Measurements from ENCODE around the gene KIAA1671. TPM values are rescaled to one million over a fixed set of nuclear protein-coding genes. Genes with fewer than 3 reads are reported as not detected.

The KIAA1671 gene
- total and polyA plus RNA-seq, 2 of the 4 experiments (the other 2 are of a cell fraction) = 0.02 TPM; not detected in 1

DNA sequence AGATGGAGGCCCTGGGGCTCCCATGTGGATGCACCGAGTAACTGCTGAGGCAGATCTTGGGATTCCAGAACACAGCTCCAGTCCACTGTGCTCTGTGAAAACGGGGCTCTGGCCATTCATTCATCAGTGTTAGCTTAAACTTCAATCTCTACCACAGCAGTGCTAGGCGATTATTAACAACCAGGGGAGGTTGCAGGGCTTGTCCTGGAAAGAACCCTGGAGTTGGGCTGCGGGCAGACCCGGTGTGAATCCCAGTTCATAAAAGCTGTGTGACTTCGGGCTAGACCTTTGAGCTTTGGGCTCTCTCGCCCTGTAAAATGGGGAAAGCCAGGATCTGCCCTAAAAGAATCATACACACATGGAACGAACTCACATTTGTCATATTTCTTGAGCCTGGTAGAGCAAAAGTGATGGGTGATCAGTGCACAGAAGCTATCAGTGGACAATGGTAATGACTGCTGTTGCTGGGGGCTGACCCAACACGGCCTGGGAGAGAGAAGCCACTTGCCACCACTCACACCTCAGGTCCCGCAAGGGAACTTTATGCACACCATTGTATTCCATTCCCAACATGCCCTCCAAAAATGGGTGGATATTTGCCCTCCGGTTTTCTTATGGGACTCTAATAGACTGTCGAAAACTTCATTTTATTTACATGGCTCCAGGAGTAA lies 231.6 kb downstream of the KIAA1671 start:
- Histone ChIP-seq H3K18ac (ENCODE audit: low read depth, low read length) (no peak overlapping the region), H4K20me1 (ENCODE audit: insufficient read depth, low read length) (no peaks in the 10 kb centered on the region), H2BK20ac (ENCODE audit: low read depth, low read length) (no peak overlapping the region), H3K23ac (ENCODE audit: low read depth, low read length) (no peak overlapping the region), H2BK120ac (ENCODE audit: low read depth, low read length) (no peak overlapping the region), H3K9ac (ENCODE audit: low read depth, low read length) (no peak overlapping the region), H3K4me2 (ENCODE audit: low read depth, low read length) (no peak overlapping the region), H3K56ac (ENCODE audit: extremely low read depth, insufficient read depth, low read length) (no peak overlapping the region), H3K14ac (replicated peaks; ENCODE audit: low read depth, low read length) (no peak overlapping the region), H2BK5ac (ENCODE audit: low read depth, low read length, poor library complexity, severe bottlenecking) (no peak overlapping the region), H3K4me3 (ENCODE audit: insufficient read depth, low read depth, low read length) (no peak overlapping the region), H3K4me1 (ENCODE audit: control insufficient read depth, insufficient read depth, low read length) (no peaks in the 10 kb centered on the region), H2AK9ac (replicated peaks; ENCODE audit: low read depth, low read length, poor library complexity) (no peak overlapping the region), H3K9me1 (ENCODE audit: insufficient read depth, low read length) (no peaks in the 10 kb centered on the region), H2BK15ac (ENCODE audit: low read depth, low read length) (no peak overlapping the region), H3K9me3 (ENCODE audit: control insufficient read depth, insufficient read depth, low read length) (peaks cover 6% of the 10 kb centered on the region), H3K27me3 (ENCODE audit: control insufficient read depth, insufficient read depth, low read length) (peaks cover 2% of the 10 kb centered on the region; the same call in 1 of the 2 replicates), H3K27ac (ENCODE audit: insufficient read depth, low read length) (no peak overlapping the region), H4K5ac (ENCODE audit: low read depth, low read length) (no peak overlapping the region), H3K79me1 (ENCODE audit: low read depth in 1 of 2, low read length in 2 of 2) (no peaks in the 10 kb centered on the region), H4K91ac (ENCODE audit: insufficient read depth, low read depth, low read length) (no peak overlapping the region), H3K36me3 (ENCODE audit: control insufficient read depth, insufficient read depth, low read length) (no peaks in the 10 kb centered on the region), H4K8ac (ENCODE audit: low read depth in 2 of 2, low read length in 2 of 2) (no peak overlapping the region), H2AK5ac (ENCODE audit: low read depth, low read length) (no peak overlapping the region), H2AFZ (replicated peaks; ENCODE audit: low read length, poor library complexity) (no peak overlapping the region), H3K4ac (ENCODE audit: low read depth, low read length) (no peak overlapping the region)
- ChIA-PET CTCF (no interaction called here), POLR2A (ENCODE audit: unreplicated experiment) (no interaction called here)
- BruUV-seq (replicated peaks) = no TSS peak
- intact Hi-C loops (cut with micrococcal nuclease) = no loop called here
- no peak for TF ChIP-seq MXI1 (IDR thresholded peaks at IDR 0.05; ENCODE audit: borderline replicate concordance, low read depth, low read length)
- TF ChIP-seq USF2 (IDR thresholded peaks at IDR 0.05; ENCODE audit: low read depth, low read length) = no peak
- TF ChIP-seq SMC3 (IDR thresholded peaks at IDR 0.05; ENCODE audit: low read depth, low read length) = no peak
- no peak for TF ChIP-seq NFE2L2 (IDR thresholded peaks at IDR 0.05; ENCODE audit: low read depth, low read length)
- dilution Hi-C loops (cut with HindIII; ENCODE audit: low sequenced_read_pairs, unreplicated experiment) = no loop called here
- ATAC-seq (ENCODE audit: low read depth) (no peak), DNase-seq (no peak)
- WGBS, 2 experiments (ENCODE audit: extremely low coverage in 2 of 2, insufficient read length in 1 of 2) = no CpG with 5 or more reads among the region's 12 CpGs
- in situ Hi-C loops (cut with MboI; ENCODE audit: low sequenced_read_pairs) = no loop called here
